WTC11 (cell line): ENCODE results near the gene SYCP3. TPM values are rescaled to one million over a fixed set of nuclear protein-coding genes. Genes with fewer than 3 reads are reported as not detected.
A peak's percentile ranks its signal among the peaks of the same experiment; 100 is the strongest.

Experiments
- ATAC-seq: fragments of 200-7000 bp; cut with Tn5 transposase; 2 replicates; pipeline ENCODE4 v1.10.0; 2021; ENCODE audit warnings: mild to moderate bottlenecking, moderate library complexity
- CTCF ChIA-PET: fragments of 300-600 bp; sonication (Branson Sonifier 250); formaldehyde crosslinking; loops from one replicate; lab custom pipeline; 2021; ENCODE audit warnings: antibody characterized with exemption; lab: Charles Lee
- POLR2A ChIA-PET: fragments of 350-600 bp; sonication (Branson Sonifier 250); formaldehyde crosslinking; loops from one replicate; lab custom pipeline; 2021; ENCODE audit warnings: antibody characterized with exemption; lab: Charles Lee
- DNase-seq: peaks from one replicate; pipeline ENCODE4 v3.0.0; 2021; ENCODE audit warnings: low spot score
- H3K27ac Mint-ChIP-seq: 2 replicates; pipeline ENCODE4 v1.8.0; 2021; ENCODE audit warnings: mixed read lengths
- H3K27me3 Mint-ChIP-seq: 2 replicates; pipeline ENCODE4 v1.8.0; 2021; ENCODE audit warnings: low read depth, mild to moderate bottlenecking, moderate library complexity, mixed read lengths
- H3K36me3 Mint-ChIP-seq: 2 replicates; pipeline ENCODE4 v1.8.0; 2021; ENCODE audit warnings: mixed read lengths
- H3K4me1 Mint-ChIP-seq: 2 replicates; pipeline ENCODE4 v1.8.0; 2022; ENCODE audit warnings: mixed read lengths
- H3K4me3 Mint-ChIP-seq: 2 replicates; pipeline ENCODE4 v1.8.0; 2021; ENCODE audit warnings: mild to moderate bottlenecking, moderate library complexity, mixed read lengths
- H3K9me3 Mint-ChIP-seq: 2 replicates; pipeline ENCODE4 v1.8.0; 2021; ENCODE audit warnings: mixed read lengths
- CREM ChIP-seq: sonication (generic); formaldehyde crosslinking; IDR thresholded peaks from 2 replicates; pipeline ENCODE4 v1.8.1; 2022; ENCODE audit warnings: mild to moderate bottlenecking, missing genetic modification reagents, moderate library complexity
- GTF2I ChIP-seq: fragments of 250-450 bp; sonication (Bioruptor Pico); conservative IDR thresholded peaks from 2 replicates; pipeline ENCODE4 v1.4.0; 2021; ENCODE audit warnings: mild to moderate bottlenecking
- KAT7 ChIP-seq: sonication (generic); formaldehyde crosslinking; IDR thresholded peaks from 2 replicates; pipeline ENCODE4 v1.8.1; 2023; ENCODE audit warnings: missing genetic modification reagents, mild to moderate bottlenecking, borderline replicate concordance
- MXD4 ChIP-seq: fragments of 250-450 bp; sonication (Bioruptor Pico); IDR thresholded peaks from 2 replicates; pipeline ENCODE4 v1.8.0; 2021; ENCODE audit warnings: mild to moderate bottlenecking, moderate library complexity, borderline replicate concordance
- NFATC4 ChIP-seq: fragments of 250-450 bp; sonication (Bioruptor Pico); IDR thresholded peaks from 2 replicates; pipeline ENCODE4 v1.9.0; 2021; ENCODE audit warnings: mild to moderate bottlenecking
- NR3C1 ChIP-seq: sonication (generic); formaldehyde crosslinking; conservative IDR thresholded peaks from 2 replicates; pipeline ENCODE4 v1.8.1; 2023; ENCODE audit warnings: low read depth, mild to moderate bottlenecking, missing genetic modification reagents
- OVOL2 ChIP-seq: fragments of 250-450 bp; sonication (Bioruptor Pico); IDR thresholded peaks from 2 replicates; pipeline ENCODE4 v1.9.0; 2021; ENCODE audit warnings: mild to moderate bottlenecking, borderline replicate concordance
- RORB ChIP-seq: fragments of 250-450 bp; sonication (Bioruptor Pico); IDR thresholded peaks from 2 replicates; pipeline ENCODE4 v1.9.0; 2021; ENCODE audit warnings: mild to moderate bottlenecking
- TEAD1 ChIP-seq: sonication (generic); formaldehyde crosslinking; IDR thresholded peaks from 2 replicates; pipeline ENCODE4 v1.8.0; 2022; ENCODE audit warnings: mild to moderate bottlenecking, missing genetic modification reagents
- TP53 ChIP-seq: sonication (generic); formaldehyde crosslinking; IDR thresholded peaks from 2 replicates; pipeline ENCODE4 v1.8.1; 2023; ENCODE audit warnings: mild to moderate bottlenecking, missing genetic modification reagents
- ZNF138 ChIP-seq: sonication (generic); formaldehyde crosslinking; conservative IDR thresholded peaks from 2 replicates; pipeline ENCODE4 v1.8.1; 2022; ENCODE audit warnings: mild to moderate bottlenecking, moderate library complexity, missing genetic modification reagents
- ZNF263 ChIP-seq: sonication (generic); formaldehyde crosslinking; IDR thresholded peaks from 2 replicates; pipeline ENCODE4 v1.8.1; 2022; ENCODE audit warnings: low read depth, mild to moderate bottlenecking, moderate library complexity, missing genetic modification reagents
- ZNF396 ChIP-seq: fragments of 250-450 bp; sonication (Bioruptor Pico); IDR thresholded peaks from 2 replicates; pipeline ENCODE4 v1.8.0; 2021; ENCODE audit warnings: mild to moderate bottlenecking, moderate library complexity, borderline replicate concordance
- ZNF423 ChIP-seq: fragments of 250-450 bp; sonication (Bioruptor Pico); IDR thresholded peaks from 2 replicates; pipeline ENCODE4 v2.1.2; 2022; ENCODE audit warnings: mild to moderate bottlenecking, moderate library complexity
- total RNA-seq: library from RNA; stranded (reverse); gene quantifications from 3 replicates; pipeline ENCODE4 v1.2.3, GENCODE V29; 2021
- TF ChIP-seq, protein P1 (sequence below): sonication (generic); formaldehyde crosslinking; IDR thresholded peaks from 2 replicates; pipeline ENCODE4 v1.8.1; 2022; ENCODE audit warnings: missing genetic modification reagents, borderline replicate concordance
- TF ChIP-seq, protein P2 (sequence below): sonication (generic); formaldehyde crosslinking; IDR thresholded peaks from 2 replicates; pipeline ENCODE4 v1.8.0; 2023; ENCODE audit warnings: missing genetic modification reagents
- TF ChIP-seq, protein P3 (sequence below): sonication (generic); formaldehyde crosslinking; IDR thresholded peaks from 2 replicates; pipeline ENCODE4 v1.8.1; 2023; ENCODE audit warnings: mild to moderate bottlenecking, missing genetic modification reagents, borderline replicate concordance
- TF ChIP-seq, protein P4 (sequence below): sonication (generic); formaldehyde crosslinking; IDR thresholded peaks from 2 replicates; pipeline ENCODE4 v1.8.0; 2022; ENCODE audit warnings: mild to moderate bottlenecking, missing genetic modification reagents
- TF ChIP-seq, protein P5 (sequence below): sonication (generic); formaldehyde crosslinking; IDR thresholded peaks from 2 replicates; pipeline ENCODE4 v1.8.1; 2022; ENCODE audit warnings: mild to moderate bottlenecking, missing genetic modification reagents, moderate library complexity, borderline replicate concordance
- TF ChIP-seq, protein P6 (sequence below): sonication (generic); formaldehyde crosslinking; IDR thresholded peaks from 2 replicates; pipeline ENCODE4 v1.8.1; 2022; ENCODE audit warnings: low read depth, missing genetic modification reagents, borderline replicate concordance
- TF ChIP-seq, protein P7 (sequence below): sonication (generic); formaldehyde crosslinking; conservative IDR thresholded peaks from 2 replicates; pipeline ENCODE4 v1.8.1; 2023; ENCODE audit warnings: mild to moderate bottlenecking, low read depth, missing genetic modification reagents, moderate library complexity

Gene SYCP3
- total RNA-seq, 1 experiment from 2014 or later, result 0.15 TPM

DNA sequence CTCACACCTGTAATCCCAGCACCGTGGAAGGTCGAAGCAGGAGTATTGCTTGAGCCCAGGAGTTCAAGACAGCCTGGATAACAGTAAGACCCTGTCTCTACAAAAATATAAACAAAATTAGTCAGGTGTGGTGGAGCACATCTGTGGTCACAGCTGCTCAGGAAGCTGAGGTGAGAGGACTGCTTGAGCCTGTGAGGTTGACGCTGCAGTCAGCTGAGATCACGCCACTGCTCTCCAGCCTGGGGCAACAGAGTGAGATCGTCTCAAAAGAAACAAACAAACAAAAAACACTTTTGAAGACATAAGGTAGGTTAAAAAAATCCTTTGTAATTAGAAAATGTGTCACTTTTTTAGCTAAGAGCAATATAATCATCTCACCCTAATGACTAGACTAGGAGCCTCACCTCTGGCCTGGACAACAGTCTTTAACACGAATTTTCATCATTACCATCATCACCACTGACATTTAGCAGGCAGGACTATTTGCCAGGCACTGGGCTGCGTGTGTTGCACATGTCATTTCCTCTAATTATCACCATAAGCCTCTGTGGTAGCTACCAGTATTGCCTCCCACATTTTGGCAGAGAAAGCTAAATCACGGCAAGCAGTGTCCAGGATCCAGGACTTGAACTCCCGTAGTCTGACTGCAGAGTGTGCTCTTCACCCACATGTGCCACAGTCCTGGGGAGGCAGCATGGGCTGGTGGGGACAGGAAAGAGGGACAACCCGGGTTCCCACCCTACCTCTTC is 4.6 kb upstream of the SYCP3 start:
- Mint-ChIP-seq H3K4me1 (no peaks in the 10 kb centered on the region), H3K27ac (no peak overlapping the region), H3K4me3 (no peak overlapping the region), H3K36me3 (peaks cover 12% of the 10 kb centered on the region), H3K27me3 (no peaks in the 10 kb centered on the region), H3K9me3 (no peaks in the 10 kb centered on the region)
- TF ChIP-seq, protein P1, sequence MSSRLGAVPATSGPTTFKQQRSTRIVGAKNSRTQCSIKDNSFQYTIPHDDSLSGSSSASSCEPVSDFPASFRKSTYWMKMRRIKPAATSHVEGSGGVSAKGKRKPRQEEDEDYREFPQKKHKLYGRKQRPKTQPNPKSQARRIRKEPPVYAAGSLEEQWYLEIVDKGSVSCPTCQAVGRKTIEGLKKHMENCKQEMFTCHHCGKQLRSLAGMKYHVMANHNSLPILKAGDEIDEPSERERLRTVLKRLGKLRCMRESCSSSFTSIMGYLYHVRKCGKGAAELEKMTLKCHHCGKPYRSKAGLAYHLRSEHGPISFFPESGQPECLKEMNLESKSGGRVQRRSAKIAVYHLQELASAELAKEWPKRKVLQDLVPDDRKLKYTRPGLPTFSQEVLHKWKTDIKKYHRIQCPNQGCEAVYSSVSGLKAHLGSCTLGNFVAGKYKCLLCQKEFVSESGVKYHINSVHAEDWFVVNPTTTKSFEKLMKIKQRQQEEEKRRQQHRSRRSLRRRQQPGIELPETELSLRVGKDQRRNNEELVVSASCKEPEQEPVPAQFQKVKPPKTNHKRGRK (CRISPR knock-in tag), result no peak
- no peak for TF ChIP-seq ZNF423 (CRISPR knock-in tag)
- no peak for TF ChIP-seq ZNF138 (CRISPR knock-in tag)
- TF ChIP-seq, protein P2, sequence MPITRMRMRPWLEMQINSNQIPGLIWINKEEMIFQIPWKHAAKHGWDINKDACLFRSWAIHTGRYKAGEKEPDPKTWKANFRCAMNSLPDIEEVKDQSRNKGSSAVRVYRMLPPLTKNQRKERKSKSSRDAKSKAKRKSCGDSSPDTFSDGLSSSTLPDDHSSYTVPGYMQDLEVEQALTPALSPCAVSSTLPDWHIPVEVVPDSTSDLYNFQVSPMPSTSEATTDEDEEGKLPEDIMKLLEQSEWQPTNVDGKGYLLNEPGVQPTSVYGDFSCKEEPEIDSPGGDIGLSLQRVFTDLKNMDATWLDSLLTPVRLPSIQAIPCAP (CRISPR knock-in tag), result no peak
- TF ChIP-seq OVOL2 (CRISPR knock-in tag), result no peak
- TF ChIP-seq KAT7 (CRISPR knock-in tag), result no peak
- no peak for TF ChIP-seq ZNF396
- TF ChIP-seq RORB, result no peak
- no peak for TF ChIP-seq CREM (CRISPR knock-in tag)
- TF ChIP-seq TP53 (CRISPR knock-in tag), result no peak
- TF ChIP-seq TEAD1, result no peak
- TF ChIP-seq, protein P3, sequence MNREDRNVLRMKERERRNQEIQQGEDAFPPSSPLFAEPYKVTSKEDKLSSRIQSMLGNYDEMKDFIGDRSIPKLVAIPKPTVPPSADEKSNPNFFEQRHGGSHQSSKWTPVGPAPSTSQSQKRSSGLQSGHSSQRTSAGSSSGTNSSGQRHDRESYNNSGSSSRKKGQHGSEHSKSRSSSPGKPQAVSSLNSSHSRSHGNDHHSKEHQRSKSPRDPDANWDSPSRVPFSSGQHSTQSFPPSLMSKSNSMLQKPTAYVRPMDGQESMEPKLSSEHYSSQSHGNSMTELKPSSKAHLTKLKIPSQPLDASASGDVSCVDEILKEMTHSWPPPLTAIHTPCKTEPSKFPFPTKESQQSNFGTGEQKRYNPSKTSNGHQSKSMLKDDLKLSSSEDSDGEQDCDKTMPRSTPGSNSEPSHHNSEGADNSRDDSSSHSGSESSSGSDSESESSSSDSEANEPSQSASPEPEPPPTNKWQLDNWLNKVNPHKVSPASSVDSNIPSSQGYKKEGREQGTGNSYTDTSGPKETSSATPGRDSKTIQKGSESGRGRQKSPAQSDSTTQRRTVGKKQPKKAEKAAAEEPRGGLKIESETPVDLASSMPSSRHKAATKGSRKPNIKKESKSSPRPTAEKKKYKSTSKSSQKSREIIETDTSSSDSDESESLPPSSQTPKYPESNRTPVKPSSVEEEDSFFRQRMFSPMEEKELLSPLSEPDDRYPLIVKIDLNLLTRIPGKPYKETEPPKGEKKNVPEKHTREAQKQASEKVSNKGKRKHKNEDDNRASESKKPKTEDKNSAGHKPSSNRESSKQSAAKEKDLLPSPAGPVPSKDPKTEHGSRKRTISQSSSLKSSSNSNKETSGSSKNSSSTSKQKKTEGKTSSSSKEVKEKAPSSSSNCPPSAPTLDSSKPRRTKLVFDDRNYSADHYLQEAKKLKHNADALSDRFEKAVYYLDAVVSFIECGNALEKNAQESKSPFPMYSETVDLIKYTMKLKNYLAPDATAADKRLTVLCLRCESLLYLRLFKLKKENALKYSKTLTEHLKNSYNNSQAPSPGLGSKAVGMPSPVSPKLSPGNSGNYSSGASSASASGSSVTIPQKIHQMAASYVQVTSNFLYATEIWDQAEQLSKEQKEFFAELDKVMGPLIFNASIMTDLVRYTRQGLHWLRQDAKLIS, result no peak
- no peak for TF ChIP-seq GTF2I (CRISPR knock-in tag)
- TF ChIP-seq, protein P4, sequence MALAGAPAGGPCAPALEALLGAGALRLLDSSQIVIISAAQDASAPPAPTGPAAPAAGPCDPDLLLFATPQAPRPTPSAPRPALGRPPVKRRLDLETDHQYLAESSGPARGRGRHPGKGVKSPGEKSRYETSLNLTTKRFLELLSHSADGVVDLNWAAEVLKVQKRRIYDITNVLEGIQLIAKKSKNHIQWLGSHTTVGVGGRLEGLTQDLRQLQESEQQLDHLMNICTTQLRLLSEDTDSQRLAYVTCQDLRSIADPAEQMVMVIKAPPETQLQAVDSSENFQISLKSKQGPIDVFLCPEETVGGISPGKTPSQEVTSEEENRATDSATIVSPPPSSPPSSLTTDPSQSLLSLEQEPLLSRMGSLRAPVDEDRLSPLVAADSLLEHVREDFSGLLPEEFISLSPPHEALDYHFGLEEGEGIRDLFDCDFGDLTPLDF (CRISPR knock-in tag), result no peak
- TF ChIP-seq, protein P5, sequence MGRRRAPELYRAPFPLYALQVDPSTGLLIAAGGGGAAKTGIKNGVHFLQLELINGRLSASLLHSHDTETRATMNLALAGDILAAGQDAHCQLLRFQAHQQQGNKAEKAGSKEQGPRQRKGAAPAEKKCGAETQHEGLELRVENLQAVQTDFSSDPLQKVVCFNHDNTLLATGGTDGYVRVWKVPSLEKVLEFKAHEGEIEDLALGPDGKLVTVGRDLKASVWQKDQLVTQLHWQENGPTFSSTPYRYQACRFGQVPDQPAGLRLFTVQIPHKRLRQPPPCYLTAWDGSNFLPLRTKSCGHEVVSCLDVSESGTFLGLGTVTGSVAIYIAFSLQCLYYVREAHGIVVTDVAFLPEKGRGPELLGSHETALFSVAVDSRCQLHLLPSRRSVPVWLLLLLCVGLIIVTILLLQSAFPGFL (CRISPR knock-in tag), result no peak
- TF ChIP-seq ZNF263, result no peak
- no peak for DNase-seq
- ChIA-PET CTCF (interaction anchor here (1.2 to 1.5 kb wide), 2 partner anchors 16 to 30 kb away, joined by 3 to 8 read pairs; no protein-coding TSS in a partner anchor), POLR2A (no interaction called here)
- ATAC-seq, result peak; percentile 48; the same call in 1 of the 2 replicates

DNA sequence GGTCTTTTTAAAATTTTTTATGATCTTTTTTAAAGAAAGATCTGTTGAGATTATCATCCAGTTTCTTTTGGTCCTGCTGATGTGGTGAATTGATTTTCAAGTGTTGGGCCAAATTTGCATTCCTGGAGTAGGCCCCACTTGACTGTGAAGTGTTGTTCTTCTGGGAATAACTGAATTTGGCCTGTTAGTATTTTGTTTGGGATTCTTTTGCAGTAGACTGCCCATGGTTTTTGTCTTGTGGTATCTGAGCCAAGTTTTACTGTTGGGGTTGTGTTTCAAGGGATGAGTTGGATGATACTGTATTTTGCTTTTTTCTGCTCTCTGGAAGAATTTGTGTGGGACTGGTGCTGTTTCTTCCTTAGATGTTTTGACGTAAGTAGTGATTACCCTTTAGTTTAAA is 4.0 kb upstream of the SYCP3 start:
- peaks cover 8% of the 10 kb centered on the region; the same call in 1 of the 2 replicates for H3K36me3 Mint-ChIP-seq
- ChIA-PET CTCF (interaction anchor here (1.5 kb wide), 1 partner anchor 16 kb away, joined by 8 read pairs; no protein-coding TSS in a partner anchor), POLR2A (no interaction called here)
- H3K4me1 Mint-ChIP-seq, result no peaks in the 10 kb centered on the region
- no peaks in the 10 kb centered on the region for H3K9me3 Mint-ChIP-seq
- DNase-seq, result no peak
- H3K4me3 Mint-ChIP-seq, result no peak overlapping the region
- H3K27me3 Mint-ChIP-seq, result no peaks in the 10 kb centered on the region
- 0 out of 2 replicates have a peak overlapping the region, but pooled peaks have one; percentile 13 for H3K27ac Mint-ChIP-seq
- ATAC-seq, result no peak
- TF ChIP-seq NFATC4 (CRISPR knock-in tag) (no peak), NR3C1 (CRISPR knock-in tag) (no peak), CREM (CRISPR knock-in tag) (no peak), MXD4 (no peak)
- TF ChIP-seq, protein P6, sequence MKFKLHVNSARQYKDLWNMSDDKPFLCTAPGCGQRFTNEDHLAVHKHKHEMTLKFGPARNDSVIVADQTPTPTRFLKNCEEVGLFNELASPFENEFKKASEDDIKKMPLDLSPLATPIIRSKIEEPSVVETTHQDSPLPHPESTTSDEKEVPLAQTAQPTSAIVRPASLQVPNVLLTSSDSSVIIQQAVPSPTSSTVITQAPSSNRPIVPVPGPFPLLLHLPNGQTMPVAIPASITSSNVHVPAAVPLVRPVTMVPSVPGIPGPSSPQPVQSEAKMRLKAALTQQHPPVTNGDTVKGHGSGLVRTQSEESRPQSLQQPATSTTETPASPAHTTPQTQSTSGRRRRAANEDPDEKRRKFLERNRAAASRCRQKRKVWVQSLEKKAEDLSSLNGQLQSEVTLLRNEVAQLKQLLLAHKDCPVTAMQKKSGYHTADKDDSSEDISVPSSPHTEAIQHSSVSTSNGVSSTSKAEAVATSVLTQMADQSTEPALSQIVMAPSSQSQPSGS, result no peak
- TF ChIP-seq, protein P7, sequence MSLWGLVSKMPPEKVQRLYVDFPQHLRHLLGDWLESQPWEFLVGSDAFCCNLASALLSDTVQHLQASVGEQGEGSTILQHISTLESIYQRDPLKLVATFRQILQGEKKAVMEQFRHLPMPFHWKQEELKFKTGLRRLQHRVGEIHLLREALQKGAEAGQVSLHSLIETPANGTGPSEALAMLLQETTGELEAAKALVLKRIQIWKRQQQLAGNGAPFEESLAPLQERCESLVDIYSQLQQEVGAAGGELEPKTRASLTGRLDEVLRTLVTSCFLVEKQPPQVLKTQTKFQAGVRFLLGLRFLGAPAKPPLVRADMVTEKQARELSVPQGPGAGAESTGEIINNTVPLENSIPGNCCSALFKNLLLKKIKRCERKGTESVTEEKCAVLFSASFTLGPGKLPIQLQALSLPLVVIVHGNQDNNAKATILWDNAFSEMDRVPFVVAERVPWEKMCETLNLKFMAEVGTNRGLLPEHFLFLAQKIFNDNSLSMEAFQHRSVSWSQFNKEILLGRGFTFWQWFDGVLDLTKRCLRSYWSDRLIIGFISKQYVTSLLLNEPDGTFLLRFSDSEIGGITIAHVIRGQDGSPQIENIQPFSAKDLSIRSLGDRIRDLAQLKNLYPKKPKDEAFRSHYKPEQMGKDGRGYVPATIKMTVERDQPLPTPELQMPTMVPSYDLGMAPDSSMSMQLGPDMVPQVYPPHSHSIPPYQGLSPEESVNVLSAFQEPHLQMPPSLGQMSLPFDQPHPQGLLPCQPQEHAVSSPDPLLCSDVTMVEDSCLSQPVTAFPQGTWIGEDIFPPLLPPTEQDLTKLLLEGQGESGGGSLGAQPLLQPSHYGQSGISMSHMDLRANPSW (CRISPR knock-in tag), result no peak
